ENCODE measurements around the gene LRP10. TPM values are rescaled to one million over a fixed set of nuclear protein-coding genes. Genes with fewer than 3 reads are reported as not detected.

LRP10 gene
- total and polyA plus RNA-seq, 2 of the 8 experiments (the other 6 are each of a cell fraction or from before 2014, with no cell fraction given): 12.4 to 15.6 TPM

GRCh38 chr14:22842211-22843122, 29.1 kb upstream of the LRP10 start:
- peaks cover 5% of the 10 kb centered on the region; the same call in 1 of the 2 replicates for H3K23me2 ChIP-seq (ENCODE audit: low read depth, low read length)
- H4K20me1 ChIP-seq (replicated peaks in 1 of 2; ENCODE audit: control insufficient read depth in 1 of 2, insufficient read depth in 2 of 2, low read length in 2 of 2): peaks cover 0 to 2% of the 10 kb centered on the region in 2 experiments
- peaks cover 8 to 15% (median 11%) of the 10 kb centered on the region in 4 experiments for H3K4me1 ChIP-seq (replicated peaks in 1 of 4; ENCODE audit: control insufficient read depth in 3 of 4, insufficient read depth in 4 of 4, low read length in 3 of 4)
- H2BK20ac ChIP-seq (ENCODE audit: low read length): no peak overlapping the region
- ChIA-PET POLR2A (ENCODE audit: partially characterized antibody) (interaction anchor here (1.0 to 13.9 kb wide), 3 partner anchors 9 to 77 kb away, joined by 4 to 203 read pairs (median 4); partner anchors contain the start of genes MMP14 and MRPL52), CTCF (ENCODE audit: partially characterized antibody) (interaction anchor here (1.4 to 56.0 kb wide), 3 partner anchors 17 to 286 kb away, joined by 5 to 1562 read pairs (median 1562); partner anchors contain the start of genes LRP10, MMP14, MRPL52 and REM2)
- no peak overlapping the region; the same call in 1 of the 2 replicates for H3K27ac ChIP-seq (ENCODE audit: low read depth, low read length)
- 0 out of 2 replicates have a peak overlapping the region, but pooled peaks have one; percentile 27 for H2BK12ac ChIP-seq (ENCODE audit: low read depth, low read length)
- no peak overlapping the region for H2BK15ac ChIP-seq (ENCODE audit: low read length)
- DNase-seq (ENCODE audit: low read depth in 1 of 2, low spot score in 2 of 2) (peak in 1 of 2 experiments; percentile 32), FAIRE-seq (no peak)
- no peaks in the 10 kb centered on the region for H3K27me3 ChIP-seq (replicated peaks in 1 of 4; ENCODE audit: control insufficient read depth in 3 of 4, extremely low read depth in 1 of 4, insufficient read depth in 3 of 4, low read length in 3 of 4)
- no peak overlapping the region for H3K14ac ChIP-seq (ENCODE audit: insufficient read length)
- H3K36me3 ChIP-seq (ENCODE audit: control insufficient read depth in 2 of 4, insufficient read depth in 4 of 4, low read length in 3 of 4): peaks cover 7 to 44% (median 32%) of the 10 kb centered on the region in 4 experiments; a peak in 7 of 8 replicates
- WGBS, 2 experiments (ENCODE audit: extremely low coverage in 1 of 2, insufficient coverage in 1 of 2, insufficient read length in 1 of 2, insufficient replicate concordance in 2 of 2, low coverage in 1 of 2, low lambda C conversion rate in 2 of 2, missing lambda C conversion rate in 1 of 2): 94% methylated on average over 28 of the region's 28 CpGs; no CpG with 5 or more reads in 1 of the 2 experiments
- no peak overlapping the region for H2AFZ ChIP-seq (ENCODE audit: low read length)
- H3K18ac ChIP-seq (ENCODE audit: extremely low read depth, low read length): no peak overlapping the region
- no peak overlapping the region for H3K56ac ChIP-seq (replicated peaks; ENCODE audit: insufficient read length, low read depth, low read length)
- H3K4ac ChIP-seq (replicated peaks; ENCODE audit: insufficient read length, low read depth, low read length): no peak overlapping the region
- no peak overlapping the region for H4K91ac ChIP-seq (replicated peaks; ENCODE audit: insufficient read length, low read length)
- H3K23ac ChIP-seq (ENCODE audit: insufficient read length): no peak overlapping the region
- H4K5ac ChIP-seq (ENCODE audit: insufficient read length, low read depth, low read length): no peak overlapping the region
- H3K9me3 ChIP-seq (ENCODE audit: insufficient read depth in 2 of 2, low read depth in 1 of 2, low read length in 1 of 2): no peaks in the 10 kb centered on the region
- H3K4me3 ChIP-seq (ENCODE audit: extremely low read depth in 1 of 4, insufficient read depth in 2 of 4, low read depth in 3 of 4, low read length in 4 of 4): no peak overlapping the region
- H3K79me2 ChIP-seq (ENCODE audit: control insufficient read depth in 1 of 2, insufficient read depth in 2 of 2, low read length in 2 of 2): peaks cover 0 to 19% of the 10 kb centered on the region in 2 experiments; a peak in 1 of 4 replicates
- no peak overlapping the region for H2BK5ac ChIP-seq (ENCODE audit: low read depth, low read length)
- no peak overlapping the region for H3K9ac ChIP-seq (replicated peaks in 1 of 4; ENCODE audit: extremely low read depth in 1 of 4, low read depth in 3 of 4, low read length in 3 of 4)
- H2BK120ac ChIP-seq (replicated peaks; ENCODE audit: low read depth, low read length): no peak overlapping the region
- no peak overlapping the region for H4K8ac ChIP-seq (ENCODE audit: extremely low read depth, insufficient read depth, low read length)
- peaks cover 8% of the 10 kb centered on the region for H3K79me1 ChIP-seq (ENCODE audit: low read depth, low read length)
- H2AK5ac ChIP-seq (ENCODE audit: low read depth, low read length): no peak overlapping the region
- no peak overlapping the region for H3K4me2 ChIP-seq (ENCODE audit: insufficient read depth in 1 of 2, low read depth in 2 of 2, low read length in 2 of 2)
- no peak for TF ChIP-seq EZH2 (IDR thresholded peaks at IDR 0.05; ENCODE audit: low read depth, low read length, severe bottlenecking)
- no peak for TF ChIP-seq SP1 (IDR thresholded peaks at IDR 0.05; ENCODE audit: low read depth, low read length)
- TF ChIP-seq YY1 (IDR thresholded peaks at IDR 0.05; ENCODE audit: low read depth, low read length): no peak
- TF ChIP-seq MAX (IDR thresholded peaks at IDR 0.05): no peak
- TF ChIP-seq SP2 (IDR thresholded peaks at IDR 0.05; ENCODE audit: low read length): no peak
- no peak for TF ChIP-seq FOSL1 (IDR thresholded peaks at IDR 0.05; ENCODE audit: insufficient read depth, low read depth, low read length)
- TF ChIP-seq NRF1 (IDR thresholded peaks at IDR 0.05; ENCODE audit: low read depth, low read length): no peak
- no peak for TF ChIP-seq BCL11A (IDR thresholded peaks at IDR 0.05; ENCODE audit: low read depth in 2 of 2, low read length in 2 of 2)
- TF ChIP-seq POLR2AphosphoS5 (IDR thresholded peaks at IDR 0.05; ENCODE audit: low read depth, low read length): no peak
- no peak for TF ChIP-seq JUND (IDR thresholded peaks at IDR 0.05; ENCODE audit: low read length)
- no peak for TF ChIP-seq BACH1 (IDR thresholded peaks at IDR 0.05; ENCODE audit: low read length)
- no peak for TF ChIP-seq ASH2L (IDR thresholded peaks at IDR 0.05; ENCODE audit: low read length)
